ENCODE data around the gene TIMMDC1. TPM values are rescaled to one million over a fixed set of nuclear protein-coding genes. Genes with fewer than 3 reads are reported as not detected.

The TIMMDC1 gene
- total and polyA plus RNA-seq, 9 of the 15 experiments (the other 6 are each of a cell fraction or from before 2014, with no cell fraction given) = 62.1 to 226 (median 86.6) TPM

DNA sequence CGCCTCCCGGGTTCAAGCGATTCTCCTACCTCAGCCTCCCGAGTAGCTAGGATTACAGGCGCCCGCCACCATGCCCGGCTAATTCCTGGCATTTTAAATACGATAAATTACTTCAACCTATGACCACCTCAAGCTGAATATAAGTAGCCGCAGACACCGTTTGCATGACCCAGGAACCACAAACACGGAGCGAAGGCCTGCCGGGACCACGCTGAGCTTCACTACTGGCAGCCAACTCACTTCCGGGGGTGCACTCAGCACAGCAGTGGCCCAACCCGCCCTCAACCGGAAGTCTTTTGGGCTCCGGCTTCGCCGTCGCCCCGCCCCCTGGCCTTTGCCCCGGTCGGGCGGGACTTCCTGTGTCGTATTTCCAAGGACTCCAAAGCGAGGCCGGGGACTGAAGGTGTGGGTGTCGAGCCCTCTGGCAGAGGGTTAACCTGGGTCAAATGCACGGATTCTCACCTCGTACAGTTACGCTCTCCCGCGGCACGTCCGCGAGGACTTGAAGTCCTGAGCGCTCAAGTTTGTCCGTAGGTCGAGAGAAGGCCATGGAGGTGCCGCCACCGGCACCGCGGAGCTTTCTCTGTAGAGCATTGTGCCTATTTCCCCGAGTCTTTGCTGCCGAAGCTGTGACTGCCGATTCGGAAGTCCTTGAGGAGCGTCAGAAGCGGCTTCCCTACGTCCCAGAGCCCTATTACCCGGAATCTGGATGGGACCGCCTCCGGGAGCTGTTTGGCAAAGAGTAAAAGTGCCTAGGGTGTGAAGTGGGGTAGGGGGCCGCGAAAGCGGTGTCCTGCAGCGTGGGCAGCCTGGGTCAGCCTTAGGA, at the start of gene TIMMDC1 (continued):
- TF ChIP-seq, protein P1, sequence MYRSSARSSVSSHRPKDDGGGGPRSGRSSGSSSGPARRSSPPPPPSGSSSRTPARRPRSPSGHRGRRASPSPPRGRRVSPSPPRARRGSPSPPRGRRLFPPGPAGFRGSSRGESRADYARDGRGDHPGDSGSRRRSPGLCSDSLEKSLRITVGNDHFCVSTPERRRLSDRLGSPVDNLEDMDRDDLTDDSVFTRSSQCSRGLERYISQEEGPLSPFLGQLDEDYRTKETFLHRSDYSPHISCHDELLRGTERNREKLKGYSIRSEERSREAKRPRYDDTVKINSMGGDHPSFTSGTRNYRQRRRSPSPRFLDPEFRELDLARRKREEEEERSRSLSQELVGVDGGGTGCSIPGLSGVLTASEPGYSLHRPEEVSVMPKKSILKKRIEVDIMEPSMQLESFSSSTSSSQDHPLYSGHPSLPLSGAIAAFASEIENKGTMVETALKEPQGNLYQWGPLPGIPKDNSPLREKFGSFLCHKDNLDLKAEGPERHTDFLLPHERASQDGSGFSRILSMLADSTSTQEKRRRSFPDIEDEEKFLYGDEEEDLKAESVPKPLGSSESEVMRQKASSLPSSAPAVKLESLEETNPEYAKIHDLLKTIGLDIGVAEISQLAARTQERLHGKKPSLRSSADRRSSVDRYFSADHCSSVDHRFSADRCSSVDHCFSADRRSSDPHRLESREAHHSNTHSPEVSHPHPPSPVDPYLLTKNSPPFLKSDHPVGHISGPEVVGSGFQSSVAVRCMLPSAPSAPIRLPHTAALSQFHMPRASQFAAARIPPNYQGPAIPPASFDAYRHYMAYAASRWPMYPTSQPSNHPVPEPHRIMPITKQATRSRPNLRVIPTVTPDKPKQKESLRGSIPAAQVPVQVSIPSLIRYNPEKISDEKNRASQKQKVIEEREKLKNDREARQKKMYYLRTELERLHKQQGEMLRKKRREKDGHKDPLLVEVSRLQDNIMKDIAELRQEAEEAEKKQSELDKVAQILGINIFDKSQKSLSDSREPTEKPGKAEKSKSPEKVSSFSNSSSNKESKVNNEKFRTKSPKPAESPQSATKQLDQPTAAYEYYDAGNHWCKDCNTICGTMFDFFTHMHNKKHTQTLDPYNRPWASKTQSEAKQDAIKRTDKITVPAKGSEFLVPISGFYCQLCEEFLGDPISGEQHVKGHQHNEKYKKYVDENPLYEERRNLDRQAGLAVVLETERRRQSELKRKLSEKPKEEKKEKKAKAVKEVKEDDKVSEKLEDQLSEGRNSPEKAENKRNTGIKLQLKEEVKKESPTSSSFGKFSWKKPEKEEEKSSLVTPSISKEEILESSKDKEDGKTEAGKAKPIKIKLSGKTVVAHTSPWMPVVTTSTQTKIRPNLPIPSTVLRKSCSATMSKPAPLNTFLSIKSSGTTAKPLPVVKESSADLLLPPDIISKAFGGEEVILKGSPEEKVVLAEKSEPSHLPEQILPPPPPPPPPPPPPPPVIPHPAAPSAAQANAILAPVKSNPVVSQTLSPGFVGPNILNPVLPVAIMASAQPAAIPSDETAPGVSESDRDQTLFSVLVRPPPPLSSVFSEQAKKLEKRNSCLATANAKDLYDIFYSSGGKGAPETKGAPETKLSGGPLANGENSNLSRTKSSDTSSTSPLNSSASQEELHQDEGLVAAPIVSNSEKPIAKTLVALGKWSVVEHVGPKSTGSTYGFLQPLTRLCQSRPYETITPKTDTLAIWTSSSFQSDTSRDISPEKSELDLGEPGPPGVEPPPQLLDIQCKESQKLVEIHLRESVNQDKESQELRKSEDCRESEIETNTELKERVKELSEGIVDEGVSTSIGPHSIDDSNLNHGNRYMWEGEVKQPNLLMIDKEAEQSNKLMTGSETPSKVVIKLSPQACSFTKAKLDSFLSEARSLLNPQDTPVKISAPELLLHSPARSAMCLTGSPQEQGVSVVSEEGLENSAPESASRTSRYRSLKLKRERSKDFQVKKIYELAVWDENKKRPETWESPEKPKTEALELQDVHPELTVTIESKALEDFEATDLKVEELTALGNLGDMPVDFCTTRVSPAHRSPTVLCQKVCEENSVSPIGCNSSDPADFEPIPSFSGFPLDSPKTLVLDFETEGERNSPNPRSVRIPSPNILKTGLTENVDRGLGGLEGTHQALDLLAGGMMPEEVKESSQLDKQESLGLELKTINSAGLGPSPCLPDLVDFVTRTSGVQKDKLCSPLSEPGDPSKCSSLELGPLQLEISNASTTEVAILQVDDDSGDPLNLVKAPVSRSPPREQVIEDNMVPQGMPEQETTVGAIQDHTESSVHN (IDR thresholded peaks at IDR 0.05; ENCODE audit: borderline replicate concordance in 1 of 2, low read depth in 1 of 2) = no peak
- TF ChIP-seq ZKSCAN8 (CRISPR knock-in tag; IDR thresholded peaks at IDR 0.05) = no peak
- 0 out of 2 replicates have a peak, but pooled peaks have one; percentile 24 for TF ChIP-seq LCOR (CRISPR knock-in tag; IDR thresholded peaks at IDR 0.05)
- no peak for TF ChIP-seq ZNF445 (CRISPR knock-in tag; IDR thresholded peaks at IDR 0.05; ENCODE audit: low read depth)
- TF ChIP-seq GTF2A2 (tag; IDR thresholded peaks at IDR 0.05) = no peak
- no peak for TF ChIP-seq ZNF79 (CRISPR knock-in tag; IDR thresholded peaks at IDR 0.05; ENCODE audit: low read depth)
- TF ChIP-seq, protein P2, sequence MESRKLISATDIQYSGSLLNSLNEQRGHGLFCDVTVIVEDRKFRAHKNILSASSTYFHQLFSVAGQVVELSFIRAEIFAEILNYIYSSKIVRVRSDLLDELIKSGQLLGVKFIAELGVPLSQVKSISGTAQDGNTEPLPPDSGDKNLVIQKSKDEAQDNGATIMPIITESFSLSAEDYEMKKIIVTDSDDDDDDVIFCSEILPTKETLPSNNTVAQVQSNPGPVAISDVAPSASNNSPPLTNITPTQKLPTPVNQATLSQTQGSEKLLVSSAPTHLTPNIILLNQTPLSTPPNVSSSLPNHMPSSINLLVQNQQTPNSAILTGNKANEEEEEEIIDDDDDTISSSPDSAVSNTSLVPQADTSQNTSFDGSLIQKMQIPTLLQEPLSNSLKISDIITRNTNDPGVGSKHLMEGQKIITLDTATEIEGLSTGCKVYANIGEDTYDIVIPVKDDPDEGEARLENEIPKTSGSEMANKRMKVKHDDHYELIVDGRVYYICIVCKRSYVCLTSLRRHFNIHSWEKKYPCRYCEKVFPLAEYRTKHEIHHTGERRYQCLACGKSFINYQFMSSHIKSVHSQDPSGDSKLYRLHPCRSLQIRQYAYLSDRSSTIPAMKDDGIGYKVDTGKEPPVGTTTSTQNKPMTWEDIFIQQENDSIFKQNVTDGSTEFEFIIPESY (CRISPR knock-in tag; IDR thresholded peaks at IDR 0.05) = no peak
- TF ChIP-seq TCFL5 (CRISPR knock-in tag; conservative IDR thresholded peaks at IDR 0.05) = no peak
- TF ChIP-seq SAP30 (IDR thresholded peaks at IDR 0.05; ENCODE audit: borderline replicate concordance, insufficient read depth, low read depth, low read length, poor library complexity, severe bottlenecking) = no peak
- TF ChIP-seq HLTF (IDR thresholded peaks at IDR 0.05) = no peak
- no peak for TF ChIP-seq MAFG (tag; conservative IDR thresholded peaks at IDR 0.05)
- TF ChIP-seq HSF4 (CRISPR knock-in tag; IDR thresholded peaks at IDR 0.05; ENCODE audit: borderline replicate concordance) = no peak
- TF ChIP-seq, protein P3, sequence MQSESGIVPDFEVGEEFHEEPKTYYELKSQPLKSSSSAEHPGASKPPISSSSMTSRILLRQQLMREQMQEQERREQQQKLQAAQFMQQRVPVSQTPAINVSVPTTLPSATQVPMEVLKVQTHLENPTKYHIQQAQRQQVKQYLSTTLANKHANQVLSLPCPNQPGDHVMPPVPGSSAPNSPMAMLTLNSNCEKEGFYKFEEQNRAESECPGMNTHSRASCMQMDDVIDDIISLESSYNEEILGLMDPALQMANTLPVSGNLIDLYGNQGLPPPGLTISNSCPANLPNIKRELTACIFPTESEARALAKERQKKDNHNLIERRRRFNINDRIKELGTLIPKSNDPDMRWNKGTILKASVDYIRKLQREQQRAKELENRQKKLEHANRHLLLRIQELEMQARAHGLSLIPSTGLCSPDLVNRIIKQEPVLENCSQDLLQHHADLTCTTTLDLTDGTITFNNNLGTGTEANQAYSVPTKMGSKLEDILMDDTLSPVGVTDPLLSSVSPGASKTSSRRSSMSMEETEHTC (IDR thresholded peaks at IDR 0.05) = no peak
- no peak for TF ChIP-seq PRPF4 (IDR thresholded peaks at IDR 0.05; ENCODE audit: insufficient read depth, low read depth, low read length, poor library complexity, severe bottlenecking)
